Gastrocnemius medialis (tissue), 4 donors: ENCODE data around the gene MRNIP.
A peak's percentile ranks its signal among the peaks of the same experiment; 100 is the strongest.

Source experiments
- POLR2A ChIP-seq, 2 donors: fragments of 450-650 bp; IDR thresholded peaks; one replicate each; pipeline ENCODE4 v1.6.1; 2017; ENCODE audit warnings: antibody characterized with exemption in 2 of 2, mild to moderate bottlenecking in 2 of 2, moderate library complexity in 2 of 2
- TF ChIP-seq, protein P1 (sequence below), 5 experiments: fragments of 450-650 bp in 3 of 5; fragments of 200-600 bp in 2 of 5; sonication (generic) in 2 of 5; IDR thresholded peaks in 4 of 5; conservative IDR thresholded peaks in 1 of 5; 1 replicate in 4 of 5; 2 replicates in 1 of 5; pipeline ENCODE4 v1.5.1; 2016 to 2019; ENCODE audit warnings: antibody characterized with exemption in 5 of 5, mild to moderate bottlenecking in 3 of 5, moderate library complexity in 3 of 5

DNA sequence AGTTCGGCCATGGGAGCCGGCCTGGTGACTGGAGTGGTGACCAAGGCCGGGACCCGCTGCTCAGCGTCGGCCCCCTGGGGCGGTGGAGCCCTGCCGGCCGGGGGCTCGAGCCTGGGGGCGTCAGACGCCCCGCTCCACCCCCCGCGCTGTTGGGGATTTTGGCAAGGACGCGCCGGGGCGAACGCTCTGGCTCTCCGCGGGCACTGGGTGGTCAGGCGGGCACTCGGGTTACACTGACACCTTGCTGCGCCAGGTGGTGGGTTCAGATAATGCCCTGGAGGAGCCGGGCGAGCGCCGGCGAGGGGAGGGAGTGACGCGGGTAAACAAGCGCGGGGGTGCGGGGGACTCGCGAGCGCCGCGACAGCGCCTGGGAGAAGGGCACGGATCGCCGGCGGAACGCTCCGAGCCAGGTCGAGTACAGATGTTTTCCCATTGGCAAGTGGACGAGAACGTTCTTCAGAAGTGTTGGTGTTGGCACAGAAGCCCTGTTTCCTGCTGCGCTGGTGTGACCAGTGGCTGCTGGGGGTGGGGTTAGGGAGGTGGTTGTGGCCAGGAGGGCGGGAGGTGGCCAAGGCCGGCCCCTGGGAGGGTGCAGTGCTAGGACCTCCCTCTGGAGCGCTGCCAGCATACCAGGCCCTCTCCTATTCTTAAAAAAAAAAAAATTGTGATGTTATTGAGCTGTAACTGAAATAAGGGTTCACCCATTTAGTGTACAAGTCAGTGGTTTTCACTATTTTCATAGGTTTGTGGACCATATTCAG lies 37.1 kb downstream of the MRNIP start:
- peak; percentile 77 to 90 for TF ChIP-seq POLR2A (IDR thresholded peaks at IDR 0.05)
- TF ChIP-seq, protein P1, sequence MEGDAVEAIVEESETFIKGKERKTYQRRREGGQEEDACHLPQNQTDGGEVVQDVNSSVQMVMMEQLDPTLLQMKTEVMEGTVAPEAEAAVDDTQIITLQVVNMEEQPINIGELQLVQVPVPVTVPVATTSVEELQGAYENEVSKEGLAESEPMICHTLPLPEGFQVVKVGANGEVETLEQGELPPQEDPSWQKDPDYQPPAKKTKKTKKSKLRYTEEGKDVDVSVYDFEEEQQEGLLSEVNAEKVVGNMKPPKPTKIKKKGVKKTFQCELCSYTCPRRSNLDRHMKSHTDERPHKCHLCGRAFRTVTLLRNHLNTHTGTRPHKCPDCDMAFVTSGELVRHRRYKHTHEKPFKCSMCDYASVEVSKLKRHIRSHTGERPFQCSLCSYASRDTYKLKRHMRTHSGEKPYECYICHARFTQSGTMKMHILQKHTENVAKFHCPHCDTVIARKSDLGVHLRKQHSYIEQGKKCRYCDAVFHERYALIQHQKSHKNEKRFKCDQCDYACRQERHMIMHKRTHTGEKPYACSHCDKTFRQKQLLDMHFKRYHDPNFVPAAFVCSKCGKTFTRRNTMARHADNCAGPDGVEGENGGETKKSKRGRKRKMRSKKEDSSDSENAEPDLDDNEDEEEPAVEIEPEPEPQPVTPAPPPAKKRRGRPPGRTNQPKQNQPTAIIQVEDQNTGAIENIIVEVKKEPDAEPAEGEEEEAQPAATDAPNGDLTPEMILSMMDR (IDR thresholded peaks at IDR 0.05 in 4 of 5, conservative IDR thresholded peaks at IDR 0.05 in 1 of 5): peak in 2 of 5 experiments; percentile 8 to 13
